ENCODE data around the gene UBA5. TPM values are rescaled to one million over a fixed set of nuclear protein-coding genes. Genes with fewer than 3 reads are reported as not detected.

UBA5 gene
- total and polyA plus RNA-seq, 2 of the 13 experiments (the other 11 are each of a cell fraction or from before 2014, with no cell fraction given): 30.2 to 46.8 TPM

- Histone ChIP-seq H2AFZ (ENCODE audit: low read length) (peak within 1 kb of the TSS; percentile 75), H3K9ac (ENCODE audit: insufficient read depth, low read depth, low read length) (peak within 1 kb of the TSS; percentile 82), H3K27me3 (ENCODE audit: control insufficient read depth in 1 of 2, insufficient read depth in 2 of 2, low read length in 2 of 2) (no peaks in the 10 kb centered on the region), H3K9me3 (ENCODE audit: low read length) (no peaks in the 10 kb centered on the region), H3K4me2 (ENCODE audit: low read depth, low read length) (peak within 1 kb of the TSS; percentile 85), H3K27ac (ENCODE audit: extremely low read length, insufficient read depth, low read length) (peak within 1 kb of the TSS; percentile 85), H3K36me3 (replicated peaks in 1 of 2; ENCODE audit: control insufficient read depth in 1 of 2, insufficient read depth in 2 of 2, low read length in 2 of 2) (peaks cover 2 to 6% of the 10 kb centered on the region in 2 experiments; a peak in 4 of 5 replicates), H3K79me2 (ENCODE audit: insufficient read depth, low read length) (peaks cover 19% of the 10 kb centered on the region), H3K4me1 (ENCODE audit: insufficient read depth, low read length) (peaks cover 35% of the 10 kb centered on the region), H4K20me1 (ENCODE audit: insufficient read depth, low read length) (no peaks in the 10 kb centered on the region), H3K4me3 (replicated peaks in 1 of 3; ENCODE audit: insufficient read depth in 1 of 3, low read depth in 2 of 3, low read length in 3 of 3) (peak within 1 kb of the TSS; percentile 86 to 90 (median 89))
- CTCF ChIA-PET (ENCODE audit: low intra/inter-chr PET ratio, low total read pairs): no interaction called here
- intact Hi-C loops (cut with micrococcal nuclease; ENCODE audit: unreplicated experiment) (loop anchor here (2.0 to 10.0 kb wide), 2 partner anchors 64 to 852 kb away; partner anchors contain the start of genes ACAD11 and CDV3), in situ Hi-C loops (cut with HindIII; ENCODE audit: extremely low pct_ligation_motif_present, low pct_unique_long_range_greater_than_20kb) (no loop called here)
- no TSS peak for BruUV-seq (replicated peaks)
- 2% methylated on average over 59 of the region's 96 CpGs for WGBS (ENCODE audit: low lambda C conversion rate)
- POLR2A ChIA-PET: interaction anchor here (0.7 to 1.5 kb wide), 3 partner anchors 12 to 1023 kb away, joined by 3 to 5 read pairs (median 3); partner anchors contain the start of gene UBA5
- peak; percentile 91 for ATAC-seq
- DNase-seq (ENCODE audit: low spot score): peak; percentile 84
- FAIRE-seq: no peak
- no peak for TF ChIP-seq HNF4G (IDR thresholded peaks at IDR 0.05; ENCODE audit: borderline replicate concordance, low read depth, low read length)
- TF ChIP-seq HNF4G (CRISPR knock-in tag; IDR thresholded peaks at IDR 0.05; ENCODE audit: borderline replicate concordance, low read depth): no peak
- TF ChIP-seq ZNF644 (CRISPR knock-in tag; IDR thresholded peaks at IDR 0.05; ENCODE audit: low read depth): no peak
- peak; percentile 15; the same call in 1 of the 2 replicates for TF ChIP-seq CTCF (CRISPR knock-in tag; IDR thresholded peaks at IDR 0.05)
- TF ChIP-seq NFIC (IDR thresholded peaks at IDR 0.05; ENCODE audit: low read length): no peak
- TF ChIP-seq, protein P1, sequence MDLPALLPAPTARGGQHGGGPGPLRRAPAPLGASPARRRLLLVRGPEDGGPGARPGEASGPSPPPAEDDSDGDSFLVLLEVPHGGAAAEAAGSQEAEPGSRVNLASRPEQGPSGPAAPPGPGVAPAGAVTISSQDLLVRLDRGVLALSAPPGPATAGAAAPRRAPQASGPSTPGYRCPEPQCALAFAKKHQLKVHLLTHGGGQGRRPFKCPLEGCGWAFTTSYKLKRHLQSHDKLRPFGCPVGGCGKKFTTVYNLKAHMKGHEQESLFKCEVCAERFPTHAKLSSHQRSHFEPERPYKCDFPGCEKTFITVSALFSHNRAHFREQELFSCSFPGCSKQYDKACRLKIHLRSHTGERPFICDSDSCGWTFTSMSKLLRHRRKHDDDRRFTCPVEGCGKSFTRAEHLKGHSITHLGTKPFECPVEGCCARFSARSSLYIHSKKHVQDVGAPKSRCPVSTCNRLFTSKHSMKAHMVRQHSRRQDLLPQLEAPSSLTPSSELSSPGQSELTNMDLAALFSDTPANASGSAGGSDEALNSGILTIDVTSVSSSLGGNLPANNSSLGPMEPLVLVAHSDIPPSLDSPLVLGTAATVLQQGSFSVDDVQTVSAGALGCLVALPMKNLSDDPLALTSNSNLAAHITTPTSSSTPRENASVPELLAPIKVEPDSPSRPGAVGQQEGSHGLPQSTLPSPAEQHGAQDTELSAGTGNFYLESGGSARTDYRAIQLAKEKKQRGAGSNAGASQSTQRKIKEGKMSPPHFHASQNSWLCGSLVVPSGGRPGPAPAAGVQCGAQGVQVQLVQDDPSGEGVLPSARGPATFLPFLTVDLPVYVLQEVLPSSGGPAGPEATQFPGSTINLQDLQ (CRISPR knock-in tag; IDR thresholded peaks at IDR 0.05): 0 out of 2 replicates have a peak, but pooled peaks have one; percentile 27
- TF ChIP-seq ZBTB7B (CRISPR knock-in tag; IDR thresholded peaks at IDR 0.05): no peak
- no peak for TF ChIP-seq FIP1L1 (IDR thresholded peaks at IDR 0.05; ENCODE audit: borderline replicate concordance, insufficient read depth, low read depth, low read length)
- TF ChIP-seq ATM (IDR thresholded peaks at IDR 0.05; ENCODE audit: borderline replicate concordance): no peak
- no peak for TF ChIP-seq ATF7 (IDR thresholded peaks at IDR 0.05)
- TF ChIP-seq ATF7 (CRISPR knock-in tag; IDR thresholded peaks at IDR 0.05): no peak
- no peak for TF ChIP-seq CREM (IDR thresholded peaks at IDR 0.05)
- no peak for TF ChIP-seq CREM (CRISPR knock-in tag; IDR thresholded peaks at IDR 0.05)
- TF ChIP-seq TOPORS (CRISPR knock-in tag; IDR thresholded peaks at IDR 0.05): 0 out of 2 replicates have a peak, but pooled peaks have one; percentile 72
- peak; percentile 8; the same call in 1 of the 2 replicates for TF ChIP-seq ARID5B (CRISPR knock-in tag; IDR thresholded peaks at IDR 0.05)
- no peak for TF ChIP-seq ATF7-NPFF (CRISPR knock-in tag; IDR thresholded peaks at IDR 0.05; ENCODE audit: low read depth)
Observed at GRCh38 chr3:132722165-132723023, 62.3 kb downstream of the UBA5 start, which contains the start of gene NPHP3. Gene NPHP3 (minus strand): TSS chr3:132722409. CDS start chr3:132722355, 54 bp downstream.

All from HepG2 (cell line).